A673 (cell line): ENCODE measurements around the gene SEC16B.

Source experiments
- EZH2 ChIP-seq: fragments of 200-600 bp; sonication (generic); IDR thresholded peaks from 2 replicates; pipeline ENCODE4 v1.6.1; 2017; ENCODE audit warnings: borderline replicate concordance, low read depth, mild to moderate bottlenecking, mixed read lengths, antibody characterized with exemption, low read length; ENCODE audit not compliant: poor library complexity, severe bottlenecking
- TF ChIP-seq, protein P1 (sequence below): fragments of 300-800, 200-600 bp; sonication (generic); conservative IDR thresholded peaks from 2 replicates; pipeline ENCODE4 v1.5.1; 2017; ENCODE audit warnings: low read depth, mild to moderate bottlenecking, antibody characterized with exemption, low read length, moderate library complexity, mixed read lengths

DNA sequence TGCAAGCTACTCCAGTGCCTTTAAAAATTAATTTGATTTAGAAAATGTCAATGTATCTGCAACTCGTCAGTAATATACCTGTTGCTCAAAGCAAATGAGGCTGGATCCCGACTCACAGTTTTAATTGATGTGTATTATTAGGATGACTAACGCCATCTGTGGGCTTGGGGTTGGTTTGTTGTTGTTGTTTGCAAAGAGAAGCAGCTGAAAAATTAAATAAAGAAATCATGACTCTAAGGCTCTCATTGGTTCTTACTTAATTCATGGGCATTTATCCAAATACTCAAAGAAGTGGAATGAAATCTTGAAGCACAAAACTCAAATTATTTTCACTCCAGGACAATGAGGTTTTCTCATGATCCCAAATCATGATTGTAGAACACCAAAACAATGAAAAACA lies 46.4 kb downstream of the SEC16B start:
- no peak for TF ChIP-seq EZH2
- TF ChIP-seq, protein P1, sequence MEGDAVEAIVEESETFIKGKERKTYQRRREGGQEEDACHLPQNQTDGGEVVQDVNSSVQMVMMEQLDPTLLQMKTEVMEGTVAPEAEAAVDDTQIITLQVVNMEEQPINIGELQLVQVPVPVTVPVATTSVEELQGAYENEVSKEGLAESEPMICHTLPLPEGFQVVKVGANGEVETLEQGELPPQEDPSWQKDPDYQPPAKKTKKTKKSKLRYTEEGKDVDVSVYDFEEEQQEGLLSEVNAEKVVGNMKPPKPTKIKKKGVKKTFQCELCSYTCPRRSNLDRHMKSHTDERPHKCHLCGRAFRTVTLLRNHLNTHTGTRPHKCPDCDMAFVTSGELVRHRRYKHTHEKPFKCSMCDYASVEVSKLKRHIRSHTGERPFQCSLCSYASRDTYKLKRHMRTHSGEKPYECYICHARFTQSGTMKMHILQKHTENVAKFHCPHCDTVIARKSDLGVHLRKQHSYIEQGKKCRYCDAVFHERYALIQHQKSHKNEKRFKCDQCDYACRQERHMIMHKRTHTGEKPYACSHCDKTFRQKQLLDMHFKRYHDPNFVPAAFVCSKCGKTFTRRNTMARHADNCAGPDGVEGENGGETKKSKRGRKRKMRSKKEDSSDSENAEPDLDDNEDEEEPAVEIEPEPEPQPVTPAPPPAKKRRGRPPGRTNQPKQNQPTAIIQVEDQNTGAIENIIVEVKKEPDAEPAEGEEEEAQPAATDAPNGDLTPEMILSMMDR, result no peak
